Esophagus squamous epithelium (tissue), 5 donors: ENCODE results near the gene HK3. TPM values are rescaled to one million over a fixed set of nuclear protein-coding genes. Genes with fewer than 3 reads are reported as not detected.

Source experiments
- DNase-seq: peaks from one replicate; lab custom pipeline; 2025; lab: John Stamatoyannopoulos, UW
- H3K27ac ChIP-seq, 4 donors: fragments of 200-600 bp; sonication (generic); one replicate each; pipeline ENCODE4 v1.5.1; 2016 to 2019; ENCODE audit warnings: mild to moderate bottlenecking in 1 of 4
- H3K27me3 ChIP-seq, 4 donors: fragments of 200-600 bp; sonication (generic); 1 replicate in 3 of 4; 2 replicates in 1 of 4; pipeline versions ENCODE4 v1.5.1 to v1.6.0; 2017 to 2021; ENCODE audit warnings: antibody characterized with exemption in 1 of 4
- H3K36me3 ChIP-seq, 3 donors: fragments of 200-600 bp; sonication (generic); one replicate each; pipeline ENCODE4 v1.5.1; 2016 to 2019
- H3K4me1 ChIP-seq, 3 donors: fragments of 200-600 bp; sonication (generic); one replicate each; pipeline ENCODE4 v1.5.1; 2017 to 2019
- H3K4me3 ChIP-seq, 4 donors: fragments of 200-600 bp; sonication (generic); 1 replicate in 3 of 4; 2 replicates in 1 of 4; pipeline ENCODE4 v1.5.1; 2016 to 2019; ENCODE audit warnings: mild to moderate bottlenecking in 2 of 4, moderate library complexity in 1 of 4
- H3K9me3 ChIP-seq, 3 donors: fragments of 200-600 bp; sonication (generic); one replicate each; pipeline ENCODE4 v1.5.1; 2016 to 2019
- CTCF ChIP-seq, 6 experiments: fragments of 450-650 bp in 4 of 6; fragments of 200-600 bp in 2 of 6; sonication (generic) in 2 of 6; IDR thresholded peaks; one replicate each; pipeline ENCODE4 v1.5.1; 2016 to 2019; ENCODE audit warnings: antibody characterized with exemption in 6 of 6, mild to moderate bottlenecking in 4 of 6, moderate library complexity in 4 of 6
- POLR2A ChIP-seq, 4 donors: fragments of 450-650 bp; IDR thresholded peaks; one replicate each; pipeline ENCODE4 v1.6.1; 2017; ENCODE audit warnings: antibody characterized with exemption in 4 of 4, mild to moderate bottlenecking in 4 of 4, moderate library complexity in 3 of 4
- WGBS, 2 donors: methylation state at CpG; one replicate each; pipeline ENCODE4 v1.1.5; 2018; 5-methylcytosine and 5-hydroxymethylcytosine counted together
- intact Hi-C: fragments of 100-400 bp; cut with DNase I; formaldehyde crosslinking; loops from one replicate; pipeline ENCODE4 v1.15.0; 2022
- total RNA-seq, 4 donors: library from RNA; depleted of rRNA; stranded (reverse); fragments of >200 nt; gene quantifications; one replicate each; pipeline ENCODE4 v1.1.0, GENCODE V29; 2016
- donor health status: DM: yes; HTN: yes; CAD: no.

HK3 gene
- total RNA-seq, 4 donors from 2014 or later = 1.3 to 5.7 (median 2.1) TPM; not detected in 1

GRCh38 chr5:176888016-176888864 lies 10.9 kb downstream of the HK3 start:
- no peaks in the 10 kb centered on the region for H3K36me3 ChIP-seq
- no peak overlapping the region for H3K4me3 ChIP-seq
- no peaks in the 10 kb centered on the region for H3K9me3 ChIP-seq
- H3K4me1 ChIP-seq = no peaks in the 10 kb centered on the region
- intact Hi-C loops = no loop called here
- WGBS, 2 donors = 82 to 83% methylated on average over 9 to 11 of the region's 27 CpGs
- peaks cover 0 to 15% (median 0%) of the 10 kb centered on the region in 4 donors for H3K27me3 ChIP-seq
- DNase-seq = no peak
- TF ChIP-seq POLR2A (IDR thresholded peaks at IDR 0.05) (no peak), CTCF (IDR thresholded peaks at IDR 0.05) (no peak)
- no peak overlapping the region for H3K27ac ChIP-seq

- Histone ChIP-seq H3K27me3 (peaks cover 0 to 10% (median 0%) of the 10 kb centered on the region in 4 donors), H3K4me1 (no peaks in the 10 kb centered on the region), H3K4me3 (no peak overlapping the region), H3K36me3 (no peaks in the 10 kb centered on the region), H3K27ac (no peak overlapping the region), H3K9me3 (no peaks in the 10 kb centered on the region)
- no peak for DNase-seq
- WGBS, 2 donors = 90 to 93% methylated on average over 7 to 8 of the region's 28 CpGs
- TF ChIP-seq CTCF (IDR thresholded peaks at IDR 0.05) (no peak), POLR2A (IDR thresholded peaks at IDR 0.05) (no peak)
- intact Hi-C loops = no loop called here
Measured at GRCh38 chr5:176887252-176887849, 11.8 kb downstream of the HK3 start.

- WGBS, 2 donors = 81 to 84% methylated on average over 8 to 11 of the region's 13 CpGs
- DNase-seq = no peak
- TF ChIP-seq POLR2A (IDR thresholded peaks at IDR 0.05) = no peak
- TF ChIP-seq CTCF (IDR thresholded peaks at IDR 0.05) = no peak
- intact Hi-C loops = no loop called here
- Histone ChIP-seq H3K4me1 (no peaks in the 10 kb centered on the region), H3K27me3 (peaks cover 0 to 7% (median 0%) of the 10 kb centered on the region in 4 donors), H3K9me3 (no peaks in the 10 kb centered on the region), H3K4me3 (no peak overlapping the region), H3K36me3 (no peaks in the 10 kb centered on the region), H3K27ac (no peak overlapping the region)
Measured at GRCh38 chr5:176886336-176887251, 12.6 kb downstream of the HK3 start.

- 54 to 60% methylated on average over 4 of the region's 4 CpGs for WGBS, 2 donors
- Histone ChIP-seq H3K27ac (no peak overlapping the region), H3K4me1 (no peaks in the 10 kb centered on the region), H3K36me3 (no peaks in the 10 kb centered on the region), H3K27me3 (peaks cover 0 to 11% (median 0%) of the 10 kb centered on the region in 4 donors), H3K9me3 (no peaks in the 10 kb centered on the region), H3K4me3 (no peak overlapping the region)
- intact Hi-C loops = no loop called here
- no peak for DNase-seq
- TF ChIP-seq POLR2A (IDR thresholded peaks at IDR 0.05) = no peak
- no peak for TF ChIP-seq CTCF (IDR thresholded peaks at IDR 0.05)
Measured at GRCh38 chr5:176884571-176884890, 14.6 kb downstream of the HK3 start.
